ENCODE data around the gene IRF3. TPM values are rescaled to one million over a fixed set of nuclear protein-coding genes. Genes with fewer than 3 reads are reported as not detected.

Gene IRF3
- total RNA-seq, 1 donor from 2014 or later = 59.4 TPM

DNA sequence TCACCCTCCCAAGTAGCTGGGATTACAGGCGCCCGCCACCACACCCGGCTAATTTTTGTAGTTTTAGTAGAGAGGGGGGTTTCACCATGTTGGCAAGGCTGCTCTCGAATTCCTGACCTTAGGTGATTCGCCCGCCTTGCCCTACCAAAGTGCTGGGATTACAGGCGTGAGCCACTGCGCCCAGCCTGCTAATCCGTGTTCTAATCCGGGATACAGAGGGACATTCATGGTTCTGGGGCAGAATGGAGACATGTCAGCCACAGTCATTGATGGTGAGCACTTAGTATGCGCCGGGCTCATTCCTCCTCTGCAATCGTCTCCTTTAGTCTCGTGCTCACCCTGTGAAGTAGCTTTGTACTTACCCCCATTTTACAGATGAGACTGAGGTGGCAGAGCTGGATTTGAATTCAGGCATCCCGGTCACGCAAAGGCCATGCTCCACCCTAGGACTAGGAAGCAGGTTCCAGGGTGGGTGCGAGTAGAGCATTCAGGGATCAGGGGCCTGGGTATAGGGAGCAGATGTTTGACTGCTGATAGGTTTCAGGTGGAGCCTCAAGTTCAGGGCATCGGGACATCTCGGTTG is 34.0 kb downstream of the IRF3 start:
- TF ChIP-seq POLR2AphosphoS5 (IDR thresholded peaks at IDR 0.05; ENCODE audit: insufficient read depth in 1 of 2, low read depth in 1 of 2) (no peak), CTCF (IDR thresholded peaks at IDR 0.05) (no peak), POLR2A (IDR thresholded peaks at IDR 0.05) (no peak)
- intact Hi-C loops (cut with DNase I) = no loop called here
- no peak for DNase-seq (ENCODE audit: extremely low spot score in 2 of 2)
- no peak overlapping the region for H3K4me3 ChIP-seq
- peaks cover 18% of the 10 kb centered on the region for H3K4me1 ChIP-seq
- H3K27me3 ChIP-seq = no peaks in the 10 kb centered on the region
- H3K36me3 ChIP-seq = peaks cover 0 to 15% of the 10 kb centered on the region in 2 donors
- H3K9me3 ChIP-seq = no peaks in the 10 kb centered on the region
- no peak overlapping the region for H3K27ac ChIP-seq

DNA sequence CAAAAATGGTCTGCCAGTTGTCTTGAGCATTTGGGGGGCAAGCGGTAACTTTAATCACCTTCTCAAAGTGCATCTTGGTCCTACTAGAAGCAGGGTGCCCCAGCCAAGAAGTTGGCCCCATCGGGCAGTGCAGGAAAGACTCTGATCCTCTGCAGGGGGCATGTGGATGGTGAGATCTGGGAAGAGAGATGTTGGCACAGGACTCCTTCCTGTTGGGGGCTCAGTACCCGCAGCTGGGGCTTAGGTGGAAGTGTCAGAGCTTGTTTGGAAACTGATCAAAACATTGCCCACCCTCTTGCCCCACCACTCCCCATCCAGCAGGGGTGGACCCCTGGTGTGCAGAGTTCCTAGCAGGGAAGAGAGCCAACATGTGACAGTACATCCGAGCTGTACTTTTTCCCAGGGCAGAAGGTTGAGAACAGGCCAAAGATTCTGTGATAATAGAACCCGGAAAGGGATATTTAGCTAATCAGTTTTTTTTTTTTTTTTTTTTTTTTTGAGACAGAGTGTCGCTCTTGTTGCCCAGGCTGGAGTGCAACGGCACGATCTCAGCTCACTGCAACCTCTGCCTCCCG is 34.6 kb downstream of the IRF3 start:
- Histone ChIP-seq H3K9me3 (no peaks in the 10 kb centered on the region), H3K27me3 (no peaks in the 10 kb centered on the region), H3K4me3 (no peak overlapping the region), H3K27ac (no peak overlapping the region), H3K36me3 (peaks cover 0 to 13% of the 10 kb centered on the region in 2 donors), H3K4me1 (peaks cover 13% of the 10 kb centered on the region)
- DNase-seq (ENCODE audit: extremely low spot score in 2 of 2) = no peak
- TF ChIP-seq POLR2AphosphoS5 (IDR thresholded peaks at IDR 0.05; ENCODE audit: insufficient read depth in 1 of 2, low read depth in 1 of 2) (no peak), CTCF (IDR thresholded peaks at IDR 0.05) (no peak), POLR2A (IDR thresholded peaks at IDR 0.05) (no peak)
- intact Hi-C loops (cut with DNase I) = no loop called here

DNA sequence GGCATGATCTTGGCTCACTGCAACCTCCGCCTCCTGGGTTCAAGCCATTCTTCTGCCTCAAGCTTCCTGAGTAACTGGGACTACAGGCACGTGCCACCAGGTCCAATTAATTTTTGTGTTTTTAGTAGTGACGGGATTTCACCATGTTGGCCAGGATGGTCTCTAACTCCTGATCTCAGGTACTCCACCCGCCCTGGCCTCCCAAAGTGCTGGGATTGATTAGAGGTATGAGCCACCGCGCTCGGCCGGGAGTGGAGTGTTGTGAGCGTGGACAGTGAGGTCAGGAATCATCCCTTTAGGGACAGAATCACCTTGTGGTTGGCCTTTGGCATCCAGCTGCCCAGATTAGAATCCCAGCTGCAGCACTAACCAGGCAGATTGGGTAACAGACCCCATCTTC is 36.0 kb downstream of the IRF3 start:
- H3K4me3 ChIP-seq = no peak overlapping the region
- H3K4me1 ChIP-seq = peaks cover 13% of the 10 kb centered on the region
- H3K27ac ChIP-seq = no peak overlapping the region
- no peaks in the 10 kb centered on the region for H3K27me3 ChIP-seq
- H3K36me3 ChIP-seq = peaks cover 0 to 19% of the 10 kb centered on the region in 2 donors
- H3K9me3 ChIP-seq = no peaks in the 10 kb centered on the region
- DNase-seq (ENCODE audit: extremely low spot score in 2 of 2) = no peak
- TF ChIP-seq POLR2AphosphoS5 (IDR thresholded peaks at IDR 0.05; ENCODE audit: insufficient read depth in 1 of 2, low read depth in 1 of 2) (no peak), CTCF (IDR thresholded peaks at IDR 0.05) (no peak), POLR2A (IDR thresholded peaks at IDR 0.05) (no peak)
- intact Hi-C loops (cut with DNase I) = no loop called here

DNA sequence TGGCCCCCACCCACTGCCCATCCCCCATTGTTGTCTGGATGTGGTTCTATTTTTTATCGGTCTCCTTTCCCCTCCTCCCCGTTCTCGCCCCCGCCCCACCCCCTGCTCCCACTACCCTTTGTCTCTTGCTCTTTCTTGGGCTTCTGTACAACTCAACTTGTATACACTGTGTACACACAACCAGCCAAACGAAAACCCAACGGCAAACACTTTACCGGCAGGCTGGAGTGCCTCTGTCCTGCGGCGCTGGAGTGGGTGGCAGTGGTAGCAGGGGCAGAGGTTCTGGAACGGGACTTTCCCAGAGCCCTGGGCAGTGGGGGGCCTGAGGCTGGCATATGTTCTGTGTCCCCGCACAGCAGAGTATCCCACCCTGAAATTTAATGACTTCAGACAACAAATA is 39.4 kb downstream of the IRF3 start:
- no peaks in the 10 kb centered on the region for H3K9me3 ChIP-seq
- intact Hi-C loops (cut with DNase I) = no loop called here
- H3K4me1 ChIP-seq = peaks cover 8% of the 10 kb centered on the region
- no peak overlapping the region for H3K4me3 ChIP-seq
- DNase-seq (ENCODE audit: extremely low spot score in 2 of 2) = no peak
- no peak for TF ChIP-seq CTCF (IDR thresholded peaks at IDR 0.05)
- TF ChIP-seq POLR2AphosphoS5 (IDR thresholded peaks at IDR 0.05; ENCODE audit: insufficient read depth in 1 of 2, low read depth in 1 of 2) = no peak
- TF ChIP-seq POLR2A (IDR thresholded peaks at IDR 0.05) = no peak
- no peak overlapping the region for H3K27ac ChIP-seq
- peaks cover 0 to 29% of the 10 kb centered on the region in 2 donors for H3K36me3 ChIP-seq
- H3K27me3 ChIP-seq = no peaks in the 10 kb centered on the region
